NCI-H2029 treated with DMSO at 0.1 percent for 48 hours (cell line): Measurements from ENCODE around the gene BEND7.
A peak's percentile ranks its signal among the peaks of the same experiment; 100 is the strongest.
"Not testable (repeated sequence)": the region's sequence is repeated elsewhere in the genome, so short reads cannot be mapped to it uniquely, and the experiment has no call there.

ENCODE experiments used
- DNase-seq: peaks from one replicate; lab custom pipeline; 2025; lab: John Stamatoyannopoulos, UW

Gene BEND7

GRCh38 chr10:13421382-13421917, 107.4 kb downstream of the BEND7 start:
- DNase-seq = no peak

DNA sequence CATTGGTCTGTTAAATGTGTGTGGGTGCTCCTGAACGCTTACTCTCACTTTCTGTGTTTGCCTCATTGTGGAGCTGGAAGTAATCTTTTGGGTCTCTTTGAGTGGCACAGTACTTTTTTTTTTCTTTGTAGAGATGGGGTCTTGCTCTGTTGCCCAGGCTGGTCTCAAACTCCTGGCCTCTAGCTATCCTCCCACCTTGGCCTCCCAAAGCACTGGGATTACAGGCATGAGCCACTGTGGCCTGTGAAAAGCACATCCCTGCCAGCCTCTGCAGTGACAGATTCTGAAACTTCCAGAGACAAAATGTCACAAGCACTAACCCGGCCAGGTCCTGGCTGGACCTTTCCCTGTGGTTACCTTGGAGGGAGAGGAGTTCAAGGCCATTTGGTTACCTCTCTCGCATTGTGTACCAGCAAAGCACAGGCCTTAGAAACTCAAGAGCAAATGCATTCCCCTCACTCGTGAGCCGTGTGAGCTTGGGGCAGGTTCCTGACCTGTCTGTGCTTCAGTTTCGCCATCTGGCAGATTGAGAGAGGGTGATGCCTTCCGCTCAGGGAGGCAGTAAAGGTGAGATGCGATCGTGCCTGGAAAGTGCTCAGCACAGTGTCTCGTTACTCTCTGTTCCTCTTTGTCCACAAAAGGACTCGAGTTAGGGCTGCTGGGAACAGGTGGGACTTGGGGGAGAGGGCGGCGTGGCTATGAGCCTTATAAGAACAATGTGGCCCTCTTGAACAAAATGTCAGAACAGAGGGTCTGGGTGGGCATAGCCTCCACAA, 108.1 kb downstream of the BEND7 start:
- no peak for DNase-seq

GRCh38 chr10:13417459-13418126, 111.2 kb downstream of the BEND7 start:
- DNase-seq = no peak

- DNase-seq = no peak
Measured at GRCh38 chr10:13416760-13417159, 112.1 kb downstream of the BEND7 start.

DNA sequence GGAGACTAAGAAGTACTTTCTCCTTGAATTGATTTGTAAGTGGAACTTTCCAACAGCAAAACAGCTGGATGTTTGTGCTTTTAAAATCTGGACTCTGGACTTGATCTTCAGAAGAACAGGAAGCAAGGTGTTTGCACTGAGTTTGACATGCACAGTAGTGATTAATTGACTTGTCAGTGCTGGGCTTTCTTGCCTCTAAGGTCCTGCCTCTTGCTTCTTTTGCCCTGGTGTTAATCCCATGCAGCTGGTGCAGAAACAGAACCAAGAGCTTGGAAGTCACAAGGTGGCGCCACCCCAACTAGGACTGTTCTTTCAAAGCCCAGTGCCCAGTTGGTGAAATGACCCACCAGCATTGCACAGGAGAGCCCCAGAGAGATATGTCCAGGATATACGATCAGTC, 114.0 kb downstream of the BEND7 start:
- DNase-seq = no peak

- DNase-seq = no peak
Measured at GRCh38 chr10:13414137-13414536, 114.7 kb downstream of the BEND7 start.

- DNase-seq = no peak
Measured at GRCh38 chr10:13412894-13413293, 115.9 kb downstream of the BEND7 start.

DNA sequence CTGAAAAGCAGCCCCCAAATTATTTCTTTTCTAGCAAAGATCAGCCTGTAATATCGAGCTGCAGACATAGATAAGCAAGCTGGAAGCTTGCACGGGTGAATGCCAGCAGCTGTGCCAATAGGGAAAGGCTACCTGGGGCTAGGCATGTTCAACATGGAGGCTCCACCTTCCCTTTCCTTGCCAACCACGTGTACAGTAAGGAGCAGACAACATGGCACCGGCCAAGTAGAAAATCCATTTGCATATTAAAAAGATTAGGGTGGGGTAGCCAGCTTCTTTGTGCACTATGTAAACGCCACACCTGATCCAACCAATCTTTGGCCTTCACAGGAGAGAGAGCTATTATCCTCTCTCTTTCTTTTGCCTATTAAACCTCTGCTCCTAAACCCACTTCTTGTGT, 124.0 kb downstream of the BEND7 start:
- peak; percentile 10 for DNase-seq

DNA sequence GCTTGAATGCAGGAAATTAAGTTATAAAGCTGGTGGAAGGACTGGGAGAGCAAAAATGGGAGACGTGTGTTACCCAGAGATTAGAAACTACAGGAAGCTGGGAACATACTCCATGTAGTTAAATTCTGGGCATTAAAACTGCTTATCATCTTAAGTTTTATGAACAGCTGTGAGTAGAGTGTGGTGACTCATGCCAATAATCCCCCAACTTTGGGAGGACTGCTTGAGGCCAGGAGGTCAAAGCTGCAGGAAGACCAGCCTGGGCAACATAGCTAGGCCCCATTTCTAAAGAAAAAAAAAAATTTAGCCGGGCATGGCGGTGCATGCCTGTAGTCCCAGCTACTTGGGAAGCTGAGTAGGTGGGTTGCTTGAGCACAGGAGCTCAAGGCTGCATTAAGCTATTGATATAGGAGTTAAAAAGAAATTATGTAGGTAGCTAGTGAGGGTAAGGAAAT, 124.5 kb downstream of the BEND7 start:
- DNase-seq = no peak

- DNase-seq = not testable (repeated sequence)
Measured at GRCh38 chr10:13403426-13403825, 125.4 kb downstream of the BEND7 start.

- no peak for DNase-seq
Measured at GRCh38 chr10:13402021-13402420, 126.8 kb downstream of the BEND7 start.

- DNase-seq = no peak
Measured at GRCh38 chr10:13401142-13401541, 127.7 kb downstream of the BEND7 start.

DNA sequence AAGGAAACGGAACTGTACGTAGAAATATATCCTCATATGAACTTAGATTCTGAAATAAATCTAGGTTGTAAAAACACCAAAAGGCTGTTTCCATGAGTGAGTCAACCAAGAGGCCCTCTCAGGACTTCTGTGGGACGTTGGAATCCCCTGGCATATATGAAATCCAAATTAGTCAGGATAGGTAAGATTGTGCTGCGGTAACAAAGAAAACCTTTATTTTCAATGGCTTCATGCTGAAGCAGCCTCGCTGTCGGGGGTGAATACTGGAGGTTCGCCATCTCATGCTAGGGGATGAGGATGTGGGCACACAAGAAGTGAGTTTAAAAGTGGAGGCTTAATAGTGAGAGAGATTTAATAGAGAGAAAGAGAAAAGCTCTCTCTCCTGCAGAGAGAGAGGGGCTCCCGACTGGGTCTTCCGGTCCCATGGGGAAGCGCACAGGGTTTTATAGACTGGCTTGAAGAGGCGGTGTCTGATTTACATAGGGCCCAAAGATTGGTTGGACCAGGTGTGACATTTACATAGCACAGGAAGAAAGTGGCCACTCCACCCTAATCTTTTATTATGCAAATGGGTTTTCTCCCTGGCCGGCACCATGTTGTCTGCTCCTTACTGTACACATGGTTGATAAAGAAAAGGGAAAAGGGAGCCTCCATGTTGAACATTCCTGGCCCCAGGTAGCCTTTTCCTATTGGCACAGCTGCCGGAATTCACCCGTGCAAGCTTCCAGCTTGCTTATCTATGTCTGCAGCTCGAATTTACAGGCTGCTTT, 128.4 kb downstream of the BEND7 start:
- no peak for DNase-seq

DNA sequence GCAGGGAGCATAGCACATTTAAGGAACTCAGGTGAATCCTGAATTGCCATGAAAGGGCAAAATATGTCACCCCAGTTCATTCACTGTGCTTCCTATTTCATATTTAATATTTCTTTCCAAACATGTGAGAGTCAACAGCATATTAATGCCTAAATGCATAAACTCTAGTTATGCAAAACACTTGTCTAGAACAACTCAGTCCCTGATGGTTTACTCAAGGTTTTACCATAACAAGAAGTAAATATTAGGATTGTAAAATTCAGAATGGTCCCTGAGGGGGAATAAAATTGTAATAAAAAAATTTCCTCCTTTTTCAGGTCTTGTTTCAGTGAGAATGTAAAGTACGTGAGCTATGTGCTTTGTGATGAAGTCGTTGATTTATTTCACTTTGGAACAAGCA, 129.1 kb downstream of the BEND7 start:
- no peak for DNase-seq

DNA sequence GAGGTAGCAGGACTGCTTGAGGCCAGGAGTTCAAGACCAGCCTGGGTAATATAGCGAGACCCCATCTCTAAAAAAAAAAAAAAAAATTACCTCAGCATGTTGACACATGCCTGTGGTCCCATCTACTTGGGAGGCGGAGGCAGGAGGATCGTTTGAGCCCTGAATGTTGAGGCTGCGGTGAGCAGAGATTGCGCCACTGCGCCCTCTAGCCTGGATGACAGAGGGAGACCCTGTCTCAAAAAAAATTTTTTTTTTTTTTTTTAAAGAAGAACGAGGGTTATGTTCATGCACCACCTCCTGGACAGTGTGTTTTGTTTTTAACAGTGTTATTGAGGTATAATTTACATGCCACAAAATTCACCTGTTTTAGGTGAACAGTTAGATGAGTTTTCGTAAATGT, 129.6 kb downstream of the BEND7 start:
- DNase-seq = no peak

DNA sequence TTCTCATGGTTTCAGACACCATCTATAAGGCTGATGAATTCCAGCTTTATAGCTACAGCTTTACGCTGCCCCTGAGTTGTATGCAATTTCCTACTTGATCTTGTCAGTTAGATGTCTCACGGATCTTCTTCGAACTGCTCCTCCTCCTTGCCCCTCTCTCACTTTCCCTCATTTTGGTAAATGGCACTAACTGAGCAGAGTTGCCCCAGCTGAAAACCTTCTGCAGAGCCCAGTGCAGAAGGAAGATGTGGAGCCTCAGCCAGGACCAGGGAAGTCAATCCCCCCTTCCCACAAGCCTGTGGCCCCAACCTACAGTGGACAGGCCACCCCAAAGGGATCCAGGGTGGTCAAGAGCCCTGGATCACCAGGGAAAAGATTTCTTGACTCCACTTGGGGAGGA, 131.8 kb downstream of the BEND7 start:
- DNase-seq = no peak

- DNase-seq = no peak
Measured at GRCh38 chr10:13396369-13396768, 132.4 kb downstream of the BEND7 start.

GRCh38 chr10:13395540-13395939, 133.3 kb downstream of the BEND7 start:
- no peak for DNase-seq

- no peak for DNase-seq
Measured at GRCh38 chr10:13393640-13394039, 135.2 kb downstream of the BEND7 start.

DNA sequence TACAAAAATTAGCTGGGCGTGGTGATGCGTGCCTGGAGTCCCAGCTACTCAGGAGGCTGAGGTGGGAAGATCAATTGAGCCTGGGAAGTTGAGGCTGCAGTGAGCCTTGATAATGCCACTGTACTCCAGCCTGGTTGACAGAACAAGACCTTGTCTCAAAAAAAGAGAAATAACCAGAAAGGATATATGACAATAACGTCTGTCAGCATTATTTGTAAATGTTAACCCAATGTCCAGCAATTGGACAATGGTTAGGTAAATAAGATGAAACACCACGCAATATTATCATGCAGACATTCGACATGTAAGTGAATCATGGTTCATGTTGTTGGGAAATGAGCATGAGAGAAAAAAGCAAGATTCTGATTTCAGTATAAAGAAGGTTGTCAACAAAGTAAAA, 136.1 kb downstream of the BEND7 start:
- no peak for DNase-seq
